OCI-LY7 (cell line): ENCODE data around the gene NUDCD3. TPM values are rescaled to one million over a fixed set of nuclear protein-coding genes. Genes with fewer than 3 reads are reported as not detected.

Experiments
- BruUV-seq: library from RNA; stranded (reverse); fragments of 400-500 nt; replicated peaks from 2 replicates; lab custom pipeline; 2021; lab: Mats Ljungman, UMichigan
- CTCF ChIA-PET: fragments of 300-600 bp; sonication (Branson Sonifier 250); formaldehyde crosslinking; loops from one replicate; lab custom pipeline; 2022; ENCODE audit warnings: antibody characterized with exemption; ENCODE audit not compliant: unreplicated experiment; lab: Charles Lee
- POLR2A ChIA-PET: fragments of 300-600 bp; sonication (Branson Sonifier 250); formaldehyde crosslinking; loops from one replicate; lab custom pipeline; 2022; ENCODE audit warnings: antibody characterized with exemption; lab: Charles Lee
- DNase-seq: peaks from one replicate; pipeline ENCODE4 v3.0.0-alpha.2; 2015; ENCODE audit warnings: low spot score
- H2AFZ ChIP-seq: fragments of 200-600 bp; sonication (generic), shearing (Covaris generic); 2 replicates; pipeline ENCODE4 v1.6.1; 2014; ENCODE audit warnings: mild to moderate bottlenecking, antibody characterized with exemption, low read length, moderate library complexity
- H3K27ac ChIP-seq: fragments of 200-600 bp; sonication (generic); 2 replicates; pipeline ENCODE4 v1.5.1; 2014; ENCODE audit warnings: mixed run types, low read depth, mild to moderate bottlenecking, moderate library complexity, low read length, inconsistent platforms; ENCODE audit not compliant: poor library complexity, severe bottlenecking
- H3K36me3 ChIP-seq: fragments of 200-600 bp; sonication (generic); 2 replicates; pipeline ENCODE4 v1.6.1; 2014; ENCODE audit warnings: mild to moderate bottlenecking, antibody characterized with exemption, low read length, moderate library complexity, mixed read lengths; ENCODE audit not compliant: insufficient read depth
- H3K4me1 ChIP-seq: fragments of 200-600 bp; sonication (generic); 2 replicates; pipeline ENCODE4 v1.5.1; 2014; ENCODE audit warnings: mild to moderate bottlenecking, low read length; ENCODE audit not compliant: insufficient read depth, poor library complexity, severe bottlenecking
- H3K4me2 ChIP-seq: fragments of 200-600 bp; sonication (generic); 2 replicates; pipeline ENCODE4 v1.6.1; 2014; ENCODE audit warnings: mild to moderate bottlenecking, low read length
- H3K4me3 ChIP-seq: fragments of 200-600 bp; sonication (generic); 2 replicates; pipeline ENCODE4 v1.5.1; 2014; ENCODE audit warnings: mild to moderate bottlenecking, low read depth, low read length; ENCODE audit not compliant: poor library complexity, severe bottlenecking
- H3K79me2 ChIP-seq: fragments of 200-600 bp; sonication (generic); 2 replicates; pipeline ENCODE4 v1.6.1; 2016; ENCODE audit warnings: low read depth, mild to moderate bottlenecking, low read length, moderate library complexity, mixed read lengths; ENCODE audit not compliant: insufficient read depth
- H3K9me2 ChIP-seq: fragments of 200-600 bp; sonication (generic); 2 replicates; pipeline ENCODE4 v1.6.1; 2016; ENCODE audit warnings: mild to moderate bottlenecking, low read length, mixed read lengths; ENCODE audit not compliant: insufficient read depth
- H3K9me3 ChIP-seq: fragments of 200-600 bp; sonication (generic); 2 replicates; pipeline ENCODE4 v1.6.1; 2014; ENCODE audit warnings: mild to moderate bottlenecking, mixed run types, low read length, mixed read lengths
- H4K20me1 ChIP-seq: fragments of 200-600 bp; sonication (generic); 2 replicates; pipeline ENCODE4 v1.6.1; 2014; ENCODE audit warnings: mild to moderate bottlenecking, antibody characterized with exemption, low read length, moderate library complexity, mixed read lengths; ENCODE audit not compliant: insufficient read depth
- CTCF ChIP-seq: fragments of 200-600 bp; sonication (generic); conservative IDR thresholded peaks from 2 replicates; pipeline ENCODE4 v1.5.1; 2014; ENCODE audit warnings: mild to moderate bottlenecking, antibody characterized with exemption, low read length, moderate library complexity, mixed read lengths
- EZH2phosphoT487 ChIP-seq: fragments of 200-600 bp; sonication (generic); IDR thresholded peaks from 2 replicates; pipeline ENCODE4 v1.6.1; 2018; ENCODE audit warnings: low read depth, borderline replicate concordance, mild to moderate bottlenecking, mixed run types, antibody characterized with exemption, low read length, moderate library complexity, mixed read lengths
- intact Hi-C: fragments of 100-400 bp; cut with micrococcal nuclease; formaldehyde crosslinking; loops from one replicate; pipeline ENCODE4 v1.10.0; 2022; ENCODE audit not compliant: unreplicated experiment
- total RNA-seq, 2 experiments: library from RNA; depleted of rRNA in 1 of 2; stranded (reverse); fragments of >200 nt in 1 of 2; shearing (Covaris generic) in 1 of 2; gene quantifications; 2 replicates each; pipeline ENCODE4 v1.2.3, GENCODE V29; 2014 to 2022

Gene NUDCD3
- total RNA-seq, 2 experiments from 2014 or later, result 57.0 to 108 TPM

GRCh38 chr7:44494960-44495359 lies 4.5 kb upstream of the NUDCD3 start:
- Histone ChIP-seq H3K4me1 (peaks cover 7% of the 10 kb centered on the region), H3K27ac (no peak overlapping the region), H3K4me3 (no peak overlapping the region), H3K36me3 (no peaks in the 10 kb centered on the region), H2AFZ (no peak overlapping the region), H3K79me2 (peaks cover 2% of the 10 kb centered on the region), H3K4me2 (no peak overlapping the region), H4K20me1 (no peaks in the 10 kb centered on the region), H3K9me3 (no peaks in the 10 kb centered on the region), H3K9me2 (no peaks in the 10 kb centered on the region; the same call in 1 of the 2 replicates)
- intact Hi-C loops, result loop anchor here (5.0 kb wide), 1 partner anchor 72 kb away; no protein-coding TSS in a partner anchor
- DNase-seq, result no peak
- ChIA-PET CTCF (no interaction called here), POLR2A (no interaction called here)
- TF ChIP-seq EZH2phosphoT487 (no peak), CTCF (no peak)
- no TSS peak for BruUV-seq

- peak overlapping the region; percentile 94 for H3K4me3 ChIP-seq
- peak overlapping the region; percentile 77 for H2AFZ ChIP-seq
- TF ChIP-seq EZH2phosphoT487 (no peak), CTCF (no peak)
- peaks cover 35% of the 10 kb centered on the region for H3K79me2 ChIP-seq
- ChIA-PET POLR2A (interaction anchor here (0.6 to 2.6 kb wide), 12 partner anchors 10 to 1207 kb away, joined by 3 to 17 read pairs (median 4); partner anchors contain the start of gene DDX56), CTCF (interaction anchor here (0.6 to 0.9 kb wide), 2 partner anchors 46 to 871 kb away, joined by 3 to 4 read pairs; no protein-coding TSS in a partner anchor)
- H3K9me2 ChIP-seq, result no peaks in the 10 kb centered on the region; the same call in 1 of the 2 replicates
- intact Hi-C loops, result loop anchor here (5.0 kb wide), 1 partner anchor 76 kb away; no protein-coding TSS in a partner anchor
- TSS peak; percentile 97 for BruUV-seq
- H3K27ac ChIP-seq, result peak overlapping the region; percentile 83
- peak overlapping the region; percentile 97 for H3K4me2 ChIP-seq
- DNase-seq, result no peak
- no peaks in the 10 kb centered on the region for H4K20me1 ChIP-seq
- no peaks in the 10 kb centered on the region for H3K9me3 ChIP-seq
- H3K4me1 ChIP-seq, result peaks cover 32% of the 10 kb centered on the region
- H3K36me3 ChIP-seq, result peaks cover 10% of the 10 kb centered on the region
These were observed 771 bp upstream of the NUDCD3 start for GRCh38 chr7:44491229-44491628.

- no peaks in the 10 kb centered on the region for H3K9me3 ChIP-seq
- peak overlapping the region; percentile 97 for H3K4me2 ChIP-seq
- ChIA-PET CTCF (interaction anchor here (0.6 to 1.0 kb wide), 2 partner anchors 21 to 27 kb away, joined by 3 to 4 read pairs; no protein-coding TSS in a partner anchor), POLR2A (interaction anchor here (1.1 to 2.6 kb wide), 5 partner anchors 9 to 145 kb away, joined by 3 to 17 read pairs (median 5); no protein-coding TSS in a partner anchor)
- H3K4me1 ChIP-seq, result peaks cover 33% of the 10 kb centered on the region
- no peak for DNase-seq
- BruUV-seq, result TSS peak; percentile 71
- TF ChIP-seq CTCF (no peak), EZH2phosphoT487 (no peak)
- no peaks in the 10 kb centered on the region for H4K20me1 ChIP-seq
- peak overlapping the region; percentile 77; the same call in 1 of the 2 replicates for H2AFZ ChIP-seq
- no peaks in the 10 kb centered on the region; the same call in 1 of the 2 replicates for H3K9me2 ChIP-seq
- intact Hi-C loops, result loop anchor here (5.0 kb wide), 1 partner anchor 77 kb away; no protein-coding TSS in a partner anchor
- peaks cover 23% of the 10 kb centered on the region for H3K36me3 ChIP-seq
- H3K79me2 ChIP-seq, result peaks cover 43% of the 10 kb centered on the region
- H3K4me3 ChIP-seq, result peak overlapping the region; percentile 94
- H3K27ac ChIP-seq, result peak overlapping the region; percentile 83
These were observed 505 bp downstream of the NUDCD3 start for GRCh38 chr7:44489955-44490350.
